HG03095 (cell line): Measurements from ENCODE around the gene PCNP.
"Not testable (repeated sequence)": the region's sequence is repeated elsewhere in the genome, so short reads cannot be mapped to it uniquely, and the experiment has no call there.

Source experiments
- ATAC-seq: cut with Tn5 transposase; IDR thresholded peaks from one replicate; pipeline ENCODE4 v1.9.1; 2021; ENCODE audit warnings: moderate library complexity; ENCODE audit not compliant: unreplicated experiment

PCNP gene

DNA sequence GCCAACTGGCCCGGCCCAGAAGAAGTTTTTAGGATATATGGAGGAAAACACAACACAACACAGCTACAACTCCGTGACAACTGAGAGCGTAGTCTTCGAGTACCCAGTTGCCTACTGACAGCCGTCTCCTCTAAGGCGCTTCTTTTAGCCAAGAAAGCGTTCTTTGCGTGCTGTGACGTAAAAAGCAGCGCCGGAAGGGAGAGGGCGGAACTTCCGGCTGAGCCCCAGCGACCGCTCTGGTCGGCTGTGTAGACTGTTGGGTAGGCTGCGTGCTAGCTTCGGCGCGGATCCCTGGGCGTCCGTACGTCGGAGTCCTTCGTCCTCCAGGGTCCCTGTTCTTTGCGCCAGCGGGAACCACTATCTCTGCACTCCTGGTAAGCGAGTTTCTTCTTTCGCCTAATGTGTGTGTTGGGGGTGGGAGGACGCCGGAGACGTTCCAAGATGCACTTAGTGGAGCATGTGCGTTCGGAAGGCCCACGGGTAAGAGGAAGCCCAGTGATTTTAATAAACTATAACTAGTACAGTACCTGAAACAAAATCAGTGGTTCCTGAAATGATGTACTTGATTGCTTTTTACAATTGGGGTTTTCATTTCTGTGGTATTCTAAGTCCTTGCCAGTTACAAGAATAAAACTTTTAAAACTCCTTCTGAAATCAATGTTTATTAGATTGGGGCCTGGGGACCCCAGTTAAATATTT, 12.2 kb upstream of the PCNP start, which contains the start of gene TRMT10C:
TRMT10C (plus strand) TSS at position 239 of the 699 bp plus-strand sequence. CDS start 2,914 bp downstream, outside the sequence.
- peak; percentile 100 for ATAC-seq

DNA sequence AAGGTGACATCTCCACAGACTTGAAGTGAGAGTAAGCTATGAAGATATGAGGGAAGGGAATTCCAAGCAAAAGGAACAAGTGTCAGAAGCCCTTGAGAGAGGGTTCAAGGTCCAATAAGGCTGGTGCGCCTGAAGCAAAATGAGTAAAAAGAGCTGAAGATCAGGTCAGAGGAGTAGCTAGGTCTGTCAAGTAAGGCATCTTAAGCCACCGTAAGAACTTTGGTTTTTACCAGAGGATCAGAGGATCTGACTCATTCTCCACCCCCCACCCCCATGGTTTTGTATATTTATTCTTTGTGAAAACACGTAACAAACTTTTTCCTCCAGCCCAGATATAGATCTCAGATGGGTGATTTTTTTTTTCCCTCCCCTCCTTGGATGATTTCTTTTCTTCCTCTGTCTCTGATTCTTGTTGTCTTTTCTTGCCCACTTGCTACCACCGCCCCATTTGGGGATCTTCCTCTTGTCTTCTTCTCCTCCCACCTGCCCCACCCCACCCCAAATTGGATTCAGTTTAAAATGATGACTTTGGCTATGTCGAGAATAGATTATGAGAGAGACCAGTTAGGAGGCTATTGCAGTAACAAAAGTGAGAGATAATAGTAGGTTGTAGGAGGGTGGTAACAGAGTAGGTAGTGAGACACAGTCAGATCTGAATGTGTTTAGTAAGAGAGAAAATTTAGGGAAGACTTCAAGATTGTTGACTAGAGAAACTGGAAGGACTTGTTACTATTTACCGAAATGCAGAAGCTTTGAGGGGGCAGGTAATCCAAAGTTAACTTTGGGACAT, 6.3 kb upstream of the PCNP start:
- ATAC-seq: no peak

DNA sequence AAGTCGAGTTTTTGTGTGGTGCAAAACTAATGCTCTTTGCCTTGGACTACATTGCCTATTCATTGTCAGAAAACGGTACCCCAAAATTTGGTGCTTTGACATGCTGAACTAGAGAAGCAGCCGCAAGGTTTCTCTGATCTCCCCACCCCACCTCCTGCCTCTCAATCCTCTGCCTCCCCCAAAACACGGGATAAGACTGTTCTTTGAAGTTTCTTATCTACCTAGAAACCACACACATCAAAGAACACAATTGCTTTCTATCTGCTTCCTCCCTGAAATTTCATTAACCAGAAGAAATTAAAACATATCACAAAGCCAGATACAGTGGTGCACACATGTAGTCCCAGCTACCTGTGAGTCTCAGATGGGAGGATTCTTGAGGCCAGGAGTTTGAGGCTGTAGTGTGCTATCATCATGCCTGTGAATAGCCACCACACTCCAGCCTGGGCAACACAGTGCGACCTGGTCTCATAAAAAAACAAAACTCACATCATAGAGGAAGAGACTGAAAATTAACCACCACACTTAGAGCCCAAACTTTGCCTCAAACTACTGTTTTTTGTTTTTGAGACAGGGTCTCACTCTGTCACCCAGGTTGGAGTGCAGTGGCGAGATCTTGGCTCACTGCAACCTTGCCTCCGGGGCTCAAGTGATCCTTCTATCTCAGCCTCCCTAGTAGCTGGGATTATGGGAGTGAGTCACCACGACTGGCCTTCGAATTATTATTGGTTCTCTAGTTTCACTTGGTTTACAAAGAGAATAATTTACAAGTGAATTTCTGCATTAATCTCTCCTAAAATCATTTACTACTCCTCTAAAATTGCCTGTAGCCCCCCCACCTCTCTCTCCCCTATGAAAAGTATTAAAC, 2.7 kb upstream of the PCNP start:
- no peak for ATAC-seq

DNA sequence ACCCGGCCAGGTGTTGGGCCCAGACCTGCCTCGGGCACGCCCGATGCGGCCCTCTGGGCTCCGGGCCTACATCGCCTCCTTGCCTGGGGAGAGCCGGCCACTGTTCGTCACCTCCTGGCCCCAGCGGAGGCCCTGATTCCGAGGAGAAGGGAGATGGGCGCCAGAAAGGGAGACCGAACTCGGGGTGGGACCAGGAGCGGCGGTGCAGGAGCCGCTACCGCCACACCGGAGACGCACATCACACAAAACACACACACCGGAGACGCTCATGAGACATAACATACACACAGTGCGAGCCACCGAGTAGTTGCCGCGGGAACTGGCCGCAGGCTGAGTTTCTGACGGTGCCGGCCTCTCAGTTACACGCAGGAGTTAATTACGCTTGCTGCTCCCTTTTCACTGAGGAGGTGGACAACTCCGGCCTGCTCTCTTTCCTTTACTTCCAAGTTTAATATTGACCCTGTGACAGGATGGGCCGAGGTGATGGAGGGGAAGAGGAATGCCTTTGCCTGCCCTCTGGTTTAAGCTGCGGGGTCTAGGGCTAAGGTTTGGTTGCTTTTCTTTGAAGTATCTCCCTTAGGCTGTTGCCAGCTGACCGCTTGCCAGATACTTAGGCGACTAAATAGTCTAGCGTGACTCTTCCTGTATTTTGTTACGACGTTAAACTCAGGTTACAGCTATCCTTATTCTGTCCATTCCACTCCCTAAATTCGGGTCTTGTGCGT, 570 bp downstream of the PCNP start:
- ATAC-seq: peak; percentile 34

DNA sequence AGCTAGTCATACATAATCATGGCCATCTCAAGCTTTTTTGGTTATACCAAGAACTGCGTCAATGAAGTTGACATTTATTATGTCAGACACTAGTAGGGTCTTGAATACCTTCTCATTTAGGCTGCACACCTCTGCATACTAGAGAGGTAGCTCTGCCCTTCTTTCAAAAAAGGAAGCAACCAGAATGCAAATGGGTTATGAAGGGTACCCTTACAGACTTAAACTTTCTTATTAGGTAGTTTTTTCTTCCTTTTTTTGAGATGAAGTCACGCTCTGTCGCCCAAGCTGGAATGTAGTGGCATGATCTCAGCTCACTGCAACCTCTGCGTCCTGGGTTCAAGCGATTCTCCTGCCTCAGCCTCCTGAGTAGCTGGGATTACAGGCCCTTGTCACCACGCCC, 3.3 kb downstream of the PCNP start:
- ATAC-seq: no peak

DNA sequence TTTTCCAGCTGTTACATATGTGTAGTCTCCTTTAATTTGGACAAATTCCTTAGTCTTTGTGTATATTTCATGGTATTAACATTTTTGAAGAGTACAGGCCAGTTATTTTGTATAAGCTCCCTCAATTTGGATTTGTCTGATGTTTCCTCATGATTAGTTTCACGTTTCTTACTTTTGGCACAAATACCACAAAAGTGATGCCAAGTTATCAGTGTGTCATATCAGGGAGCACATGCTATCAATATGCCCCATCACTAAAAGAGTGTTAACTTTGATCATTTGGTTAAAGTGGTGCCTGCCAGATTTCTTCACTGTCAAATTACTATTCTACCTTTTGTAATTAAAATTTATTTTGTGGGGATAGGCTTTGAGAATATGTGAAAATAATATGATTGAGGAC, 14.6 kb downstream of the PCNP start:
- ATAC-seq: no peak

DNA sequence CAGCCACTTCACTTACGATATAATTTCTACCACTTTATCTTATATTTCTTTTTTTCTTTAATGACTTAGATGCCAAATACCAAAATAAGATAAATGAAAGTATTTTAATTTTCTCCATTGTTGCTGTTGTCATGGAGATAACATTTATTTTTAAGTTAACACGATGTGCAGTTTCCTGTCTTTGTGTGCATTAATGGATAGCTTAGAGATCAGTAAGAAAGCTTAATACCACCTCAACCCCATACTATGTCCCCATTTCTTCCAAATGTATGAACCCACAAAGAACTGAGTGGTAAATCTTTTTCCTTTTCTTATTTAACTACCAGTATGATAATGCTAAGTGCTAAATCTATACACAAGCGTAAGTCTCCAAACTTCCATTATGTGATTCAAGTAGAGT, 17.1 kb downstream of the PCNP start:
- no peak for ATAC-seq

DNA sequence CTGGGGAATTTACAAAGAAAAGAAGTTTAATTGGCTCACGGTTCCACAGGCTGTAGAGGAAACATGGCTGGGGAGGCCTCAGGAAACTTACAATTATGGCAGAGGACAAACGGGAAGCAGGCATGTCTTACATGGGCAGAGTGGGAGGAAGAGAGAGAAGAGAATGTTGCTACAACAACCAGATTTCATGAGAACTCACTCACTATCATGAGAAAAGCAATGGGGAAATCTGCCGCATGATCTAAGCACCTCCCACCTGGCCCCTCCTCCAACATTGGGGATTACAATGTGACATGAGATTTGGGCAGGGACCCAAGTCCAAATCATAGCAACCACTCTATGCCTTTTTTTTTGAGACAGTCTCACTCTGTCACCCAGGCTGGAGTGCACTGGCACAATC, 28.8 kb downstream of the PCNP start:
- ATAC-seq: no peak

DNA sequence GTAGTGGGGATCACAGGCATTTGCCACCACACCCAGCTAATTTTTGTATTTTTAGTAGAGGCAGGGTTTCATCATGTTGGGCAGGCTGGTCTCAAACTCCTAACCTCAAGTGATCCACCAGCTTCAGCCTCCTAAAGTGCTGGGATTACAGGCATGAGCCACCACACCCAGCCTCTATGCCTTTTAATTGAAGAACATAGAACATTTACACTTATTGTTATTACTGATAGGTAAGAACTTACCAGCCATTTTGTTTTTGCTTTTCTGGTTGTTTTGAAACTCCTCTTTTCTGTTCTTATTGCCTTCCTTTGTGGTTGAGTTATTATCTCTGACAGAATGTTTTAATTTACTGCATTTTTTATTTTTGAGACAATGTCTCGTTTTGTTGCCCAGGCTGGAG, 29.2 kb downstream of the PCNP start:
- no peak for ATAC-seq

DNA sequence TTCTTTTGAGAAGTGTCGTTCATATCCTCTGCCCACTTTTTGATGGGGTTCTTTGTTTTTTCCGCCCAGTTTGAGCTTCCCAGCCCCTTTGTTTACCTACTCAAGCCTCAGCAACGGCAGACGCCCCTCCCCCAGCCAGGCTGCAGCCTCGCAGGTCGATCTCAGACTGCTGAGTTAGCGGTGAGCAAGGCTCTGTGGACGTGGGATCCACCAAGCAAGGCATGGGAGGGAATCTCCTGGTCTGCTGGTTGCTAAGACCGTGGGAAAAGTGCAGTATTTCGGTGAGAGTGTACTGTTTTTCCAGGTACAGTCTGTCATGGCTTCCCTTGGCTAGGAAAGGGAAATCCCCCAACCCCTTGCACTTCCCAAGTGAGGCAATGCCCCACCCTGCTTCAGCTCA, 31.4 kb downstream of the PCNP start:
- not testable (repeated sequence) for ATAC-seq

DNA sequence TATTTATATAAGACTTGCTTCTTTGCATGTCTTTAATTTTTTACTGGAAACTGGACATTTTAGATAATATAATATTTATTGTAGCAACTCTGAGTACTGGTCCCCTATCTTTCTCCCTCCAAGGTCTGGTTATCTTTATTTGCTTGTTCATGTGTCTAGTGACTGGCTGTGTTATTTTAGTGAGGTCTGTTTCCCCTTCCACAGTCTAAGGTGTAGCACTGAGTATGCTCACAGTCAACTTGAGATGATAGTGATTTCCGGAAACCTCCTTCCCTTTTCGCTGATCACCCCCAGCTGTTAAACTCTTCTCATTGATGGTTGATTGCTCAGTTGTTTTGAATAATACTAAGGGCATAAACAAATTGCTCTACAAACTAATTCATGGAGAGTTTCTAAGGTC, 37.0 kb downstream of the PCNP start:
- peak; percentile 53 for ATAC-seq

DNA sequence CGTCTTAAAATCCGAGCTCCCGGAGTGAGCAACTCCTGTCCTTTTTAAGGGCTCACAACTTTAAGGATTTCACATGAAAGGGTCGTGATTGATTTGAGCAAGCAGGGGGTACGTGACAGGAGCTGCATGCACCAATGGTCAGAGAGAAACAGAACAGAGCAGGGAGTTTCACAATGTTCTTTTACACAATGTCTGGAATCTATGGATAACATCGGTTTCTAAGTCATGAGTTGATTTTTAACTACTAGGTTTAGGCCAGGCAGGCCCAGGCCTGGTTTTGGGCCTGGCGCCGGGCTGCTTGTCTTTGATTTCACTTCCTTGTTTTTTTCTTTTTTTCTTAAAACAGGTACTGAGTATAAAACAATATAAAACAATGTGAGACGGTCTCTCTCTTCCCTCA, 39.0 kb downstream of the PCNP start:
- not testable (repeated sequence) for ATAC-seq

DNA sequence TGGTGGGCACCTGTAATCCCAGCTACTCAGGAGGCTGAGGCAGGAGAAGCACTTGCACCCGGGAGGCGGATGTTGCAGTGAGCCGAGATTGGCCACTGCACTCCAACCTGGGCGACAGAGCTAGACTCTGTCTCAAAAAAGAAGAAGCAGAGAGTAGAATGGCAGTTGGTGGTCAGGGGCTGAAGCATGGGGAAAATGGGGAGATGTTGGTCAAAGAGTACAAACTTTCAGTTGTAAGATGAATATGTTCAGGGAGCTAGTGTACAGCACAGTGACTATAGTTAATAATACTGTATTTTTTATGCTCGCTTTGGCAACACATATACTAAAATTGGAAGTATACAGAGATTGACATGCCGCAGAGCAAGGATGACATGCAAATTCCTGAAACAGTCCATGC, 41.5 kb downstream of the PCNP start:
- ATAC-seq: no peak

DNA sequence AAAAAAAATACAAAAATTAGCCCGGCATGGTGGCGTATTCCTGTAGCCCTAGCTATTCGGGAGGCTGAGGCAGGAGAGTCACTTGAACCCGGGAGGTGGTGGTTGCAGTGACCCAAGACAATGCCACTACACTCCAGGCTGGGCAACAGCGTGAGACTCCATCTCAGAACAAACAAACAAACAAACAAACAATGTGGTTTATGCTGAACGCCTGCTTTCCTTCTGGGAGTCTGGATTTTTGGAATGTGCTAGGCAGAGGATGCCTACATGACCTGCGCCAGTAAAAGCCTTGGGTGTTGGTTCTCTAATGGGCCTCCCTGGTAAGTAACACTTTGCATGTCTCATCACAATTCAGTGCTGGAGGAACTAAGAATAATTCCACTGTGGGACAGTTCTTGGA, 43.5 kb downstream of the PCNP start:
- ATAC-seq: no peak

DNA sequence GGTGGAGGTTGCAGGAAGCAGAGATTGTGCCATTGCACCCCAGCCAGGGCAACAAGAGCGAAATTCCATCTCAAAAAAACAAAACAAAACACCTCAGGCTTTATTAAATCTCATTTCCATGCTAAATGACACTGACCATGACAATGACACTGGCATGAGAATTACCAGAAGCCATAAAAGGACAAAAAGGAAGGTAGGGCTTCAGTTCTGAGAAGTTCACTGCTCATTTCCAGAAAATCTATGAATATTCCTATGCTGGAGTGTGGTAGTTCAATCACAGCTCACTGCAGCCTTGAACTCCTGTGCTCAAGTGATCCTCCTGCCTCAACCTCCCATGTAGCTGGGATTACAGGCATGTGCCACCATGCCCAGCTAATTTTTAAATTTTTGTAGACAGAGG, 44.7 kb downstream of the PCNP start:
- no peak for ATAC-seq

DNA sequence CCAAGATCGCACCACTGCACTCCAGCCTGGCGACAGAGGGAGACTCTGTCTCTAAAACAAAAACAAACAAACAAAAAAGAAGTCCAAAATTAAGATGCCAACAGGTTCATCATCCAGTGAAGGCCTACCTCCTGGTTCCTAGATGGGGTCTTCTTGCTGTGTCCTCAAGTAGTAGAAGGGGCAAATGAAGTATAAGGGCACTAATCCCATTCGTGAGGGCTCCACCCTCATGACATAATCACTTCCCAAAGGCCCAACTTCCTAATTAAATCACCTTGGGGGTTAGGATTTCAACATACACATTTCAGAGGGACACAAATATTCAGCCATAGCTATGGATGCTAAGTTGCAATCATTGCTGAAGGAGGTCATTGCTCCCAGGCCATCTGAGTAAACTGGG, 45.8 kb downstream of the PCNP start:
- ATAC-seq: no peak

DNA sequence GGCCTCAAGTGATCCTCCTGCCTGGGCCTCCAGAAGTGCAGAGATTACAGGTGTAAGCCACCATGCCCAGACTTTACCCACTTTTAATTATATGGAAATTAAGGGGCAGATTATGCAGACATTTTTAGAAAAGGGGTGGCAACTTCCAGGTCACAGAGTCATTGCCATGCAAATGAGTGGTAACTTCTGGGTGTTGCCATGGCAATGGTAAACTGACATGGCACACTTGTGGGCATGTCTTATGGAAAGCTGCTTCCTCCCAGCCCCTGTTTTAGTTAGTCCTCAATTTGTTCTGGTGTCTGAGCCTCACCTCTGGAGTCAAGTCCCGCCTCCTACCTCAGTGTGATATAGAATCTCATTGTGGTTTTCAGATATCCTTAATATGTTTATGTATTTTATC, 49.7 kb downstream of the PCNP start:
- ATAC-seq: no peak

DNA sequence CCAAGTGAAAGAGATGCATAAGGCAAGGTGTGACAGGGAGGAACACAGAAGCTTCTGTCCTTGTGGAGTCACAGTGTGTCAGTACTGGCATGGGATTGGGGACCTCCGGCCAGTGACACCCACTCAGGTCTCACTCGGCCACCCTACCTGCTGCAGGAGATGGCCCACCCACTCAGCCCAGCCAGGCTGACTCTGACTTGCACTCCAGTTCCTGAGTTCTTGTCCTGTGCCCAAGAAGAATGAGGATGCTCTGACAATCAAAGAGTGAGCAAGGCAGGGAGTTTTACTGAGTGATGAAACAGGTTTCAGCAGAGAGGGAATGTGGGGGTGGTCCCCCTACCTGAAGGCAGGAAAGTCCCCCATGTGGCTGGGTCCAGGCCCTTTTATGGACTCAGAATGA, 50.9 kb downstream of the PCNP start:
- ATAC-seq: no peak

DNA sequence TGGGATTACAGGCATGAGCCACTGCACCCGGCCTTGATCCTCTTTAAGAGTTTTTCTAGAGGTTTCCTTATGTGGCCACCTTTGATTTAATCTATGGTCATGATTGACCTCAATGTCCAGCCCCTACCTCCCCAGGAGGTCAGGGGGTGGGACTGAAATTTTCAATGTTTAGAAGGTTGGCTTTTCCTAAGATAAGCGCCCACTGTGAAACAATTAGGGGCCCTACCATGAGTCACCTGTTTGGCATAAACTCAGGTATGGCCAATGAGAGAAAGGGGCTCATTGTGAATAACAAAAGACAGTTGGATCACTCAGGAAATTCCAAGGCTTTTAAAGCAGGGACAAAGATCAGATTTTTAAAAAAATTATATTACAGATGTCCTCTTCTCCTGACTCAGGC, 51.9 kb downstream of the PCNP start:
- ATAC-seq: no peak

DNA sequence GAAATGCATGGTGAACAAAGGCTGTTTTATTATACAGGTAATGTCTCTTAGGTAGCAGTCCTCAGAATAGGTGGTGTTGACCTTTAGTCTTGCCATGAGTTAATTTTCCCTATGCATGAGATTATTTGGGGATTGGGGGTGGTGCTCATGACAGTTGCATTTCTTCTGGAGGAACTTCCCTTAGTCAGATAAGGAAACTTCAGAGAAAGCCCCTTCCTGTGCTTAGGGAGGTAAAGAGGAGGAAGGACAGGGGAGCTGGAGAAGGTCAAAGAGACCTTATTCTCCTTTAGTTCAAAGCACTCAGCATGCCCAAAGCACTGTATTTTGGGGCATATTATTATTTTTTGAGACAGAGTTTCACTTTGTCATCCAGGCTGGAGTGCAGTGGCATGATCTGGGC, 55.2 kb downstream of the PCNP start:
- no peak for ATAC-seq
